CD4-positive, alpha-beta T cell treated with Interleukin-21 for 1 hour (primary cell): ENCODE results near the gene U2AF1L4.

ENCODE experiments used
- DNase-seq: peaks from one replicate; pipeline ENCODE4 v3.0.0-alpha.2; 2020

U2AF1L4 gene

GRCh38 chr19:35722897-35723296 lies 22.3 kb downstream of the U2AF1L4 start:
- no peak for DNase-seq

GRCh38 chr19:35722461-35722860 lies 22.8 kb downstream of the U2AF1L4 start:
- DNase-seq, result no peak

- DNase-seq, result no peak
These were observed 23.8 kb downstream of the U2AF1L4 start for GRCh38 chr19:35721374-35721773.

GRCh38 chr19:35720648-35721047 lies 24.6 kb downstream of the U2AF1L4 start:
- DNase-seq, result no peak

- DNase-seq, result no peak
These were observed 25.1 kb downstream of the U2AF1L4 start for GRCh38 chr19:35720163-35720524.

- DNase-seq, result no peak
These were observed 25.6 kb downstream of the U2AF1L4 start for GRCh38 chr19:35719402-35720162.

GRCh38 chr19:35718345-35719041 lies 26.7 kb downstream of the U2AF1L4 start:
- DNase-seq, result peak; percentile 39

- no peak for DNase-seq
These were observed 27.4 kb downstream of the U2AF1L4 start, which contains the start of gene KMT2B for GRCh38 chr19:35717665-35718344. Gene KMT2B, plus strand, starts transcription at chr19:35718003. Its CDS starts 16 bp downstream, at chr19:35718019.

GRCh38 chr19:35716801-35717664 lies 28.2 kb downstream of the U2AF1L4 start:
- peak; percentile 98 for DNase-seq

GRCh38 chr19:35715981-35716800 lies 29.0 kb downstream of the U2AF1L4 start:
- peak; percentile 19 for DNase-seq

- DNase-seq, result no peak
These were observed 29.8 kb downstream of the U2AF1L4 start for GRCh38 chr19:35715355-35715809.

GRCh38 chr19:35714601-35715354 lies 30.4 kb downstream of the U2AF1L4 start:
- DNase-seq, result no peak

GRCh38 chr19:35713904-35714495 lies 31.2 kb downstream of the U2AF1L4 start:
- no peak for DNase-seq

- DNase-seq, result no peak
These were observed 31.7 kb downstream of the U2AF1L4 start for GRCh38 chr19:35713506-35713850.

GRCh38 chr19:35712567-35713505 lies 32.4 kb downstream of the U2AF1L4 start:
- DNase-seq, result peak; percentile 55

GRCh38 chr19:35710784-35711723 lies 34.2 kb downstream of the U2AF1L4 start:
- peak; percentile 36 for DNase-seq

GRCh38 chr19:35708391-35708790 lies 36.8 kb downstream of the U2AF1L4 start:
- DNase-seq, result no peak

- no peak for DNase-seq
These were observed 41.0 kb downstream of the U2AF1L4 start, which contains the start of gene ZBTB32 for GRCh38 chr19:35704218-35704617. Gene ZBTB32, plus strand, starts transcription at chr19:35704558. Its CDS starts 10,069 bp downstream, at chr19:35714627.
